ENCODE measurements around the gene SETD1A.

The SETD1A gene

DNA sequence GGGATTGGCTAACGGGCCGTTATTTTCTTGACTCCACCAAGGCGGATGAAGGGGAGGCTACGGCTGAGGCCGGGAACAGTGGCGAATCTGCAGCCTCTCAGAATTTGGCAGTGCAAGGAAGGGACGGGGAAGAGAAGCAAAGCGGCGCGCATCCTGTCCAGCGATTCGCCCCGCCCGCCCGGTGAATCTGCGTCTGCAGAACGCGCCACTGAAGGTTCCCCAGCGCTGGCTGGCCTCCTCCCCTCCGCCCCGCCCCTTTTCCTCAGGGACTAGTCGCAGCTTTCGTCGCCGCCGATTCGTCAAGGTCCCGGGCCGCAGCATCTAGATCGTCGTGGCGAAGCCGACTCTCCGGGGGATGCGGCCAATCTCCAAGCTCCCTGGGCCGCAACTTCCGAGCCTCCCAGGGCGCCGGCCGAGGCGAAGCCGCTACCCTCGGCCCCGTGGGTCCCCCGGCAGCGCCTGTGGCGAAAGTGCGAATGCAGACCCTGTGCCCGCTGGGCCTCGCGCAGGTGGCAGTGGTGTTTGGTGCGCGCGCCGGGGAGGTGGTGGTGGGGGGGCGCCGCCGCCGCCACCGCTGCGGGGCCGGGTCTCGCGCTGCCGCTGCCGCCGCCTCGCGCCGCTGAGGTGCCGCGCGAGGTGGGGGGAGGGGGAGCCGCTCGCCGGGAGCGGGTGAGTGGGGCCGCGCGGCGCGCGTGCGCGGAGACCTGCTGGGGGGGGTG, at the start of gene SETD1A:
Gene SETD1A (plus strand): TSS at position 299 of the 719 bp plus-strand sequence. CDS start 978 bp downstream, outside the sequence.
- DNase-seq (ENCODE audit: low read depth) = peak; percentile 96

DNA sequence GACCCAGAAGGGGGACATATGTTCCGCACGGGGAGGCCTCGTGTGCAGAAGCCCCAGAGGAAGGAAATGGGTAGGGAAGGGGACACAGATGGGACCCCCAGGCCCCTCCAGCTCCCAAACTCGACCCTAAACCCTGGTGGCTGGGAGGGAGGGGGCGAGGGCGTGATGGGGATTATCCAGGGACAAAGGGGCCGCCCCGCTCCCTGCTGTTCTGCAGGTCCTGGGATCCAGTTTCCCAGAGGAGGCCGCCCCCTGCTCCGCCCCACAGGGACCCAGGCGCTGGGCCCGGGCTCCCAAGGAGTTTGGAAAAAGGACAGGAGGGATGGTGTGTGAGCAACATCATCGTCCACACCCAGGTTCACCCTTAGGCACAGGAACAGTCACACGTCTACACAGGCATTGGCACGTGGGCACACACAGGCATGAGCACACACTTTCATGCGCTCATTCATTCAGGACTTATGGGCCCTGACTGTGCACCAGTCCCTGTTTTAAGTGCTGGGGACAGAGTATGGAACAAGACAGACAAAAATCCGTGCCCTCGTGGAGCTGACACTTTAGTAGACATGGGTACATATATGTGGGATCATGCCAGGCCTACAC, 47.0 kb upstream of the SETD1A start:
- no peak for DNase-seq (ENCODE audit: low read depth)

DNA sequence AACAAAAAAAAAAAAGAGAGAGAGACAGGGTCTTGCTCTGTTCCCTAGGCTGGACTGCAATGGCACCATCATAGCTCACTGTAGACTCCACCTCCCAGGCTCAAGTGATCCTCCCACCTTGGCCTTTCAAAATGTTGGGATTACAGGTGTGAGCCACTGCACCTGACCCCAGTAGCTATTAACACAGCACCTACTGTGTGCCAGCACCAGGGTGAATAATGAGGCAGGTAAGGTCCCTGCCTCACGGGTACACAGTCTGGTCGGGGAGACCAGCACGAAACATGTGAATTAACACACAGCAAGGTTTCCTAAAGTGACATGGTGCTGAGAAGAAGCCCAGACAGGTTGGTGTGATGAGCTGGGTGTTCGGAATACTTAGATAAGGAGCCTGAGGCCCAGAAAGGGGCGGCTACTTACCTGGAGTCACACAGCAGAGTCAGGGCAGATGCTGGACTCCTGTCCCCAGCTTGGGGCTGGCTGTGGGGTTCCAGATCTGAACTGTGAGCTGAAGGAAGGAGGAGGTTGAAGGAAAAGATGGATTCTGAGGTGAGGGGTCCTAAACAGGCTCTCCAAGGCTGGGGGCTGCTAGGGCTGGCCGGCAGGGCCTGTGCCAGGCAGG, 44.7 kb upstream of the SETD1A start:
- no peak for DNase-seq (ENCODE audit: low read depth)

DNA sequence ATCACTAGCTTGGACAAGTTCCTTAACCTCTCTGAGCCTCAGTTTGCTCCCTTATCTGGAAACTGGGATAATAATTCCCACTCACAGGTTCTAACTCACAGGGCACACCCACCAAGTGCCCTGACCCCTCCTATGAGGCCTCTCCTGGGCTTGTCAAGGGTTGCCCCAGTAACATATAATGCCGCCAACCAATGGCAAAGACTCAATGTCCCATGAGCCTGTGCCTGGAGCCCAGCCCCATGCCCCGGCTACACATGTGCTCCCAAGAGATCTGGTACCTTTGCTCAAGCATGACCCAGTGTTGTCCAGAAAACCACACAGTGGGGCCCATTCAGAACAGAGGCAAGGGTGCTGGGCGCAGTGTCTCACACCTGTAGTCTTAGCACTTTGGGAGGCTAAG, 42.7 kb upstream of the SETD1A start:
- no peak for DNase-seq (ENCODE audit: low read depth)

DNA sequence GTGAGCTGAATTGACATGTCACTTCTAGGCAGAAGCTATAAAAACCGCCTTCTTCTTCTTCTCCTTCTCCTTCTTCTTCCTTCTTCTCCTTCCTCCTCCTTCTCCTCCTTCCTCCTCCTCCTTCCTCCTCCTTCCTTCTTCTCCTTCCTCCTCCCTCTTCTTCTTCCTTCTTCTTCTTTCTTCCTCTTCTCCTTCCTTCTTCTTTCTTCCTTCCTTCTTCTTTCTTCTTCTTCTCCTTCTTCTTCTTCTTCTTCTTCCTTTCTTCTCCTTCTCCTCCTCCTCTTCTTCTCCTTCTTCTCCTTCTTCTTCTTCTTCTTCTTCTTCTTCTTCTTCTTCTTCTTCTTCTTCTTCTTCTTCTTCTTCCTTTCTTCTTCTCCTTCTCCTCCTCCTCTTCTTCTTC, 38.9 kb upstream of the SETD1A start:
- no peak for DNase-seq (ENCODE audit: low read depth)

DNA sequence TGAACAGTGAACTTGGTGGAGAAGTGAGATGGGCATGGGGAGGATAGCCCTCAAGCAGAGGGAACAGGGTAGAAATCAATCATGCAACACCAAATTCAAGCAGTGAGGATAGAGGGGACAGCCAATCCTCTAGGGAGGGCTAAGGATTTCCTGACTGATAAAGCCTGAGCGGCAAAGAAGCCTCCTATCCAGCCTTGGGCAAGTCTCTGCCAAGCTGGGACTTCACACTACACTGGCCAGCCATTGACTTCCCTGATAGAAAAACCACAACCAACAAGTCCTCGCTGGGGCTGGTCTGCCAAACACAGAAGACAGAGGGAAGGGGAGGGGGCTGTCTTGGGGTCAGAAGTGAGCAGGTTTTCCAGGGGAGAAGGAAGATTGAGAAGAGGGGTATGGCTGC, 36.7 kb upstream of the SETD1A start:
- no peak for DNase-seq (ENCODE audit: low read depth)

DNA sequence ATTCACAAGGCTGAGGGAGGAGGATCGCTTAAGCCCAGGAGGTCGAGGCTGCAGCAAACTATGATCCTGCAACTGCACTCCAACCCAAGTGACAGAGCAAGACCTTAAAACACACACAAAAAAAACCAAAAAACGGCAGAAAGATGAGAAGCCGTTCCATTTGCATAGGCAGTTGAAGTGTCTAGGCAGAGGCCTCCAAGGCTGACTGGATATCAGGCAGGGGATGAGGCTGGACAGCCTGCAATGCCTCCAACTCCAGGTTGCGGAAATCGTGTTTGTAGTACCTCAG, 36.2 kb upstream of the SETD1A start:
- DNase-seq (ENCODE audit: low read depth) = no peak

DNA sequence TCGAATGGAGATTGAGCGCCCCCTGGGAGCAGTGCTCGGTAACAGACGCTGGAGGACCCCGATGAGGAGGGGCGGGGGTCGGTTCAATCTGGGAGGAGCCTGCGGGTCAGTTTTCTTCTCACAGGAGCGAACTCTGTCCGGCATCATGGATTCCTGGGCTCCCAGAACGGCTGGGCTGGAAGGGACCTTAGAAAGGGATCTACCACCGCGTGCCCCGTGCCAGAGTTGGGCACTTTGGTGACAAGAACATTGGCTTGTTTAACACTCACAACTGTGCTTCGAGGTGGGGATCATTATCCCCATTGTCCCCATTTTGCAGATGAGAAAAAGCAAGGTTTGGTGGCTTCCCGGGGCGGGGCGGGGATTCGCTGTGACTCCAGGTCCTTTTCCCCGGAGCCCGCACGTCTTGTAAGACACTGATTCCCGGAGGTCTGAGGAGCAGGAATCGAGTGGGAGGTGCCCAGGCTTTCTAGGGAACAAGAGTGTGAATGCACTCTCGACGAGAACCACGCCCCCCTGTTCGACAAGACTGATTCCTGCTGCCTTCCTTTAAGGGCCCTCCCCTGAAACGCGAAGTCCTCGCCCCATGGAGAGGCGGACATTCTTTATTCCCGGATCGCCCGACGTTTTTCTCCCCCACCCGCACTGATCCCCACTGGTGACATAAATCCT, 35.7 kb upstream of the SETD1A start:
- DNase-seq (ENCODE audit: low read depth) = peak; percentile 69

DNA sequence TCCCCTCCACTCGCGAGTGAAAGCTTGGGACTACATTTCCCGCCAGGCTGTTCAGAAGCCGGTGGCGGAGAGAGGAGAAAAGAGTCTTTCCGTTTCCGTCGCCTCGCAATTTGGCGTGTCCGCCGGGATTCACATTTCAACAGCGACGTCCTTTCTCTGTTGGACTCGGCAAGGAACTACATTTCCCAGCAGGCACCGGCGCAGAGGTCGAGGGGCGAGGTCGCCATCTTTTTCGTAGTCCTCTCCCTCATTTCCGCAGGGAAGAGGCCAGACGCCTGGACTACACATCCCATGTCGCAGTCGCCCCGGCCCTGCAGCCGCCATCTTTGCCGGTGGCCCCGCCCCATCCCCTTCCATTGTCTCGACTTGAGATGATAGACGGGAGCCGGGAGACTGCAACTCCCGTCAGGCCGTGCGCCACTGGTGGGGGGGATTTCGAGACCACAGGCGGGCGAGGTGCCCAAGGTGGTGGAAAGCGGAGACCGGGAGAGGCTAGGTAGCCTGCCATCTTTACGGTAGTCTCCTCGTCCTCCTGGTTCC, 35.1 kb upstream of the SETD1A start:
- peak; percentile 99 for DNase-seq (ENCODE audit: low read depth)

DNA sequence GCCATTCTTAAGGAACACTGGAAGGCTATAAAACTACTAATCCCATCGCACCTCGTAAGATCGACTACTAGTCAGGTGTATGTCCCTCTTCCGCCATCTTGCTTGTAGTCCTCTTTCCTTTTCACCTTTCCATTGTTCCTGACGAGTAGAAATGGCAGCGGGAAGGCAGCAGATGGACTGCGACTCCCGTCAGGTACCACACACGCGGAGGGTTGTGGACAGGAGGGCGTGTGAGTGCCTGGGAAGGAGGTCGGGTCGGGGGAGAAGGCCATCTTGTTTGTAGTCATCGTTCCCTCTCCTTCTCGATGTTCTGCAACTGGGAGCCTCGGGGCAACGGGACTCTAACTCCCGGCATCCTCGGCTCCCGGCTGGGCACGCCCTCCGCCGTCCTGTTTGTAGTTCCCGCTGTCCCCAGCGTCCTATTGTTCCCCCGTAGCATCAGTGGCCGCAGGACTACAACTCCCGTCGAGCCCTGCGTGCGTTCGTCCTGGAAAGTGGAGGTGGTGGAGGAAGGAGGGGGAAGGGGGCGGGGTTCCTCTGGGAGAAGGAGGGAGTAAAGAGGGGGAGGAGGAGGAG, 34.5 kb upstream of the SETD1A start:
- DNase-seq (ENCODE audit: low read depth) = peak; percentile 85

DNA sequence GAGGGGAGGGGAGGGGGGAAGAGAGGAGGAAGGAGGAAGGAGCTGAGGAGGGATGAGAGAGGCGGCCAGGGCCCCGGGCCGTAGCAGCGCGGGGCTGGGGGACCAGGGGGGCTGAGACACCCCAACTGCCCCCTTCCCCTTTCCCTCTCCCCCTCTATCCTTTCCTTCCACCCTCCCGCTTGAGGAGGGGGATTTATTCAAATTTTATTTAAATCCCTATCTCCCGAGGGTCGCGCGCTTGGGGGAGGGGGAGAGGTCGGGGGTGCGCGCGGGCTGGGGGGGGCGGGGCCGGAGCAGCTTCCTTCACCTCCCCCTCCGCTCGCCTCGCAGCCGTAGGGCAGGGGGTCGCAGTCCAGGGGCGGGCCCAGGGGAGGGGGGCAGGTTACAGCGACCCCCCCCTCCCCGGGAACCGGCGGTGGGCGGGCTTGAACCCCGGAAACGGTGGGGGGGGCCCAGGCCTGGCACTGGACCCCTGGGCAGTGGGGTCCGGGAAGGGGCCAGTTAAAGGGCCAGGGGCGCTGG, 33.9 kb upstream of the SETD1A start, which contains the start of gene FBXL19:
Gene FBXL19 (plus strand): TSS at position 19 of the 522 bp plus-strand sequence. CDS start 2,183 bp downstream, outside the sequence.
- DNase-seq (ENCODE audit: low read depth) = no peak

DNA sequence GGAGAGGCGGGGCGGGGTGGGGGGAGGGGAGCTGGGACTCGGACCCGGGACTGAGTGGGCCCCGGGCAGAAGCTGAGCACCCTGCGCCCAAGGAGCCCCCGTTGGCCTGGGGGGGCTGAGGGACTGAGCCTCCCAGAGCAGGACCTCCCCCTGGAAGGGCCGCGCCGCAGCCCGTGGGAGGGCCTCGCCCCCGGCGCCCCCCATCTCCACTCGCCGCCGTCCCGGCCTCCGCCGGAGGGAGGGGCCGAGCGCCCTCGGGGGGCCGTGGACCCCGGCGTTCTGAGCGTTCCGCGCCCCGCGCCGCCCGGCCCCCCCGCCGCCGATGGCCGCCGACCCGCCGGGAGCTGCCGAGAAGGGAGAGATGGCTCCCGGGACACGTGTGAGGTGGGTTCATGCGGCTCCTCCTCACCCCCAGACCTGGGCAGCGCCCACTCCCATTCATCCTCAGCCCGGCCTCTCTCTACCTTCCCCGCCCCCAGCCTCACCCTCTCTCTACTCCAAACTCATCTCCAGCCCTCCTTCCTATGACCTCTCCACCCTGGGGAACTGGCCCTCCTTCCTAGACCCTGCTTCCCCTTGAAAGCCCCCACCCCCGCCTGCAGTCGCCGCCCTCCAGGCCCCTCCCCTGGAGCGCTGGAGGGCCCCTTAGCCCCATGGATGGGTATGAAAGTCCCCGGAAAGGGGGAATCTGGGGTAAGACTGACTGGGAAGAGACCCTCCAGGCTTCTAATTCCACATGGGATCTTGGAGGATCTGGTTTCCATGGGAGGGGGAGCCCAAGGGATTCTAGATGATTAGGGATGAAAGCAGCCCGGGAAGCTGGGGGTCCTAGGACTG, 33.3 kb upstream of the SETD1A start:
- DNase-seq (ENCODE audit: low read depth) = no peak

DNA sequence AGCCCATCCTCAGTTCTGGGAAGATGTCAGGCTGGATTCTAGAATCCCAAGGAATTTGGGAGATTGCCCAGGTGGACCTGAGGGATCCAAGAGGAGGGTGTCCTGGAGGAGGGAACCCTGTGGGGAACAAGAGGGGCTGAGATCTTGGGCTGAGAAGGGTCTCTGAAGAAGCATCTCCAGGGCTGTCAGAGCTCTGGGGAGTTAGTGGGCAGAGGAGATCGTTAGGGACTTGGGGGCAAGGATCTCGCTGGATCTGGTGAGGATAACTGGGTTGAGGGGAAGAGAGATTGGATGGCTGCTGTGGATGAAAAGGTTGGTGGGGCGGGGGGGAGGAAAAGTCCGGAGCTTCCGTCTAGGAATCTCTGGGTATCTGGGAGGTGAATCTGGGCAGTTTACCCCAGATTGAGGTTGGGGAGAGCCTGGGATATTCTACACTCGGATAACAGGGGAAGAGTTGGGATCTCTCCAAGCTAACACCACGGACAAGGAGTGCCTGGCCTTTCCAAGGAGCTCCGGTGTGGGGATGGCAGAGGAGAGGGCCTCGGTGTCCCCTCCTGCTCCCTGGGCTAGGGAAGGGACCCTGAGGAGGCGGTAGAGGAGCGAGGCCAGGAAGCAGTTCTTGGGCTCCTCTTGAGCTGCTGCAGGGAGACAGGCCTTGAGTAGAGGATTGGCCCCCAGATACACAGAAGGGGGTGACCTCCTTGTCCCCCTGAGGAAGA, 32.5 kb upstream of the SETD1A start:
- no peak for DNase-seq (ENCODE audit: low read depth)

DNA sequence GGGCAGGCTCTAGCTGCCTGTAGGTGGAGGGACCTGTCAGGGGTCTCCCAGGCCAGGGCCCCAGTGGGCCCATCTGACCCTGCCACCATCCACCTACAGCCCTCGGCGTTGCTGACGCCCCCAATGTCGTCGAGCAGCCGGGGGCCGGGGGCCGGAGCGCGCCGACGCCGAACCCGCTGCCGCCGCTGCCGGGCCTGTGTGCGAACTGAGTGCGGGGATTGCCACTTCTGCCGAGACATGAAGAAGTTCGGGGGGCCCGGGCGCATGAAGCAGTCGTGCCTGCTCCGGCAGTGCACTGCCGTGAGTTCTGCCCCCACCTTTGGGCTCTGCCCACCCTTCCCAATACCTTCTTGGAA, 31.9 kb upstream of the SETD1A start:
- no peak for DNase-seq (ENCODE audit: low read depth)

DNA sequence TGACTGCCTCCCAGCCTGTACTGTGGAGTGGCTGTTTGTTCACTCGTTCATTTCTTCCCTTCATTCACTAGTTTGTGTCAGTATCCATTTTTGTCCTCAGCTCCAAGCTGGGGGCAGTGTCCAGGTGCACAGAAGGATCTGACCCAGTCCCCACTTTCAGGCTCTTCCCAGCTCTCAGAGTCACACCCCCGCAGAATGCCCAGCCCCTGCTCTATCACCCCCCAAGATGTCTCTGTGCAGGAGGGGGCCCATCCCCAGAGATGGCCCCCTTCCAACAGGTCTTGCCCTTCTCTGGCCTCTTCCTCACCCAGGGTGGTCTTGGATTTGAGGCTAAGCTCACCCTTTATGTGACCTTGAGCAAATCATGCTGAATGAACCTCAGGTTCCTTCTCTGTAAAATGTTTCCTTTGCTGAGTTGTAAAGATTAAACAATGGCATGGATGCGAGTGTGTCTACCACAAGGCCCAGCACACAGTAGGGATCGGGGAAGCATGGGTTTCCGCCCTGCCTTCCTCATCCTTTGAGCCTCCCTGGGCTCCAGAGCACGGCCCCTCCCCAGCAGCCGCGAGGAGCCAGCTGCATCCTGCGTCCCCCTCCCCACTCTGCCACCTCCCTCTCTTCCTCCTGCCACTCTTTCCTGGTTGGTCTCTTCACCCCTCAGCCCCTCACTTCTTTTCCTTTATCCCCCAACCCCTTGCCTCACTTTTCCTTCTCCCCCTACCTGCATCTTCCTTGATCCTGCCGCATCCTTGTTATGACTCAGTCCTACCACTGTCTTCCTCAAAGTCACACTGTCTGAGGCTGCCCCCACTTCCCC, 31.4 kb upstream of the SETD1A start:
- DNase-seq (ENCODE audit: low read depth) = no peak

DNA sequence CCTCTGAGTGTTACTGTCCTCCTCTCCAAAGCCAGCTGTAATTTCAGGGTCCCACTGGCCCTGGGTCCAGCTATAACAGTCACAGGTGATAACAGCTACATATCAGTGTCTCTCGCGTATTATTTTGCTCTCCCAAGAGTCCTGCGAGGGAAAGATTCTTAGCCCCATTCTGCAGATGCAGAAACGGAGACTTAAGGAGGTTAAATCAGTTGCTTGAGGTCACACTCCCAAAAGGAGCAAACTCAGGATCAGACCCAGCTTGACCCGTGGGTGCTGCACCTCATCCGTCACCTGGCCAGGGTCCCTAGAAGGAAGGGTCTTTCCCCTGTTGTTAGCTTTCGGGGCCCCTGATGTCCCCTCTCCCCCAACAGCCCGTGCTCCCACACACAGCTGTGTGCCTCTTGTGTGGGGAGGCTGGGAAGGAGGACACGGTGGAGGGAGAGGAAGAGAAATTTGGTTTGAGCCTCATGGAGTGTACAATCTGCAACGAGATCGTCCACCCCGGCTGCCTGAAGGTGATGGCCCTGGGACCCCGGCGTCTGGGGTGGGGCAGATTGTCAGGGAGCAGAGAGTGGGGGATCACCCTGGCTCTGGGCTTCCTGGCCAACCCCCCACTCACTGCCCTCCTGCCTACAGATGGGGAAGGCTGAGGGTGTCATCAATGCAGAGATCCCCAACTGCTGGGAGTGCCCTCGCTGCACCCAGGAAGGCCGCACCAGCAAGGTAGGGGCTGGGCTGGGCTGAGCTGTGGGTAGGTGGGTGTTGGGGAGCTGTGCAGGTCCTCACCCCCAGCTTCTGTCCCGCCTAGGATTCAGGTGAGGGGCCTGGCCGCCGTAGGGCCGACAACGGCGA, 30.4 kb upstream of the SETD1A start:
- no peak for DNase-seq (ENCODE audit: low read depth)

DNA sequence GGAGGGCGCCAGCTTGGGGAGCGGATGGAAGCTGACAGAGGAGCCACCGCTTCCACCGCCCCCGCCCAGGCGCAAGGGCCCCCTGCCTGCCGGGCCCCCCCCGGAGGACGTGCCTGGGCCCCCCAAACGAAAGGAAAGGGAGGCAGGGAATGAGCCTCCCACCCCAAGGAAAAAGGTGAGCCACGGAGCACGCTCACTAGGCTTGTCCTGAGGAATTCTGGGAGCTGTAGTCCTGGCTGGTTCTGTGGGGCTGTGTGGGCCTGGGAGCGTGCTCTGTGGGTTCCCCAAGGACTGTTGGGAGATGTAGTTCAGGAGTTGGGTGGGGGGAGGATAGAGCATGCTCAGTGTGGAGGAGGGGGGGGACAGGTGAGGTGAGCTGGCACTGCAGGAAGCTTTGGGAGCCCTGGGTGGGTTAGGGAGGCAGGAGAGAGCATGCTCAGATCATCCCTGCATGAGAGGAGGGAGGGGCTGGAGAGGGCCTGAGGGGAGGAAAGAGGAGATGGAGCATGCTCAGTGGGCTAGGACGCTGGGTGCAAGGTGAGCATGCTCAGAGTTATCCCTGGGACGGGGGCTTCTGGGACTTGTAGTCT, 29.7 kb upstream of the SETD1A start:
- peak; percentile 26 for DNase-seq (ENCODE audit: low read depth)

DNA sequence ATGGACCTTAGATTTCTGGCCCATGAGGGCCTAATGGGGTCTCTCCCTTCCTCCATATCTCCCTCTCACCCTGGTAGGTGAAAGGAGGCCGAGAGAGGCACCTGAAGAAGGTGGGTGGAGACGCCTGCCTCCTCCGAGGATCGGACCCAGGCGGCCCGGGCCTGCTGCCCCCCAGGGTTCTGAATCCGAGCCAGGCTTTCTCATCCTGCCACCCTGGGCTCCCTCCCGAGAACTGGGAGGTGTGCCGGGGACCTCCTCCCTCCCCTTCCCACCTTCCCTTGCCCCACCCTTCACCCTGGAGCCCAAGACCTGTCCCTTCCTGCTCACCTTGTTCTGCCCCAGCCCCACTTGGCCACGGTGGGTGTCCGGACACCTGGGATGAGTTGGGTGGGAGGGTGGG, 29.2 kb upstream of the SETD1A start:
- DNase-seq (ENCODE audit: low read depth) = no peak

All from stimulated activated CD8-positive, alpha-beta memory T cell treated with anti-CD3 and anti-CD28 coated beads, Interleukin-7, amount 100 ng/mL, for 24 hours (primary cell).